Body of pancreas (tissue), 4 donors: ENCODE measurements around the gene EBF4.

ENCODE experiments used
- POLR2A ChIP-seq, 3 donors: fragments of 450-650 bp; IDR thresholded peaks; one replicate each; pipeline ENCODE4 v1.6.1; 2016; ENCODE audit warnings: antibody characterized with exemption in 3 of 3, mild to moderate bottlenecking in 2 of 3
- TF ChIP-seq, protein P1 (sequence below), 7 experiments: fragments of 450-650 bp in 4 of 7; fragments of 200-600 bp in 3 of 7; sonication (generic) in 3 of 7; IDR thresholded peaks; one replicate each; pipeline ENCODE4 v1.5.1; 2016 to 2019; ENCODE audit warnings: antibody characterized with exemption in 7 of 7

DNA sequence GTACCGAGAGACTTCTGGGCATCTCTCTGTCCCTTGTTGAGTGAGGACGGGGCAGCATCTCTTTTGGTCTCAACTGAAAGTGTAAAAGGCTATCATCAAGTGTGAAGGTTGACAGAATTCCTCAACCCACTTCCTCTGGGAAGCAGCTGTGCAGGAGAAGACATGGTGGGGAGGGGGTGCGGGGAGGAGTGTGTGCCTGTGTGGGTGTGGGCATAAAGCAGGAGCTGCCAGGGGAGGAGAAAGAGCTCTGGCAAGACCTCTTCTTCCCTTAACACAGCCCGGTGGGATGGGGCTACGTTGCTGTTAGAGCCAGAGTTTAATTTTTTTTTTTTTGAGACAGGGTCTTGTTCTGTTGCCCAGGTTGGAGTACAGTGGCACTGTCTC is 76.0 kb downstream of the EBF4 start:
- TF ChIP-seq, protein P1, sequence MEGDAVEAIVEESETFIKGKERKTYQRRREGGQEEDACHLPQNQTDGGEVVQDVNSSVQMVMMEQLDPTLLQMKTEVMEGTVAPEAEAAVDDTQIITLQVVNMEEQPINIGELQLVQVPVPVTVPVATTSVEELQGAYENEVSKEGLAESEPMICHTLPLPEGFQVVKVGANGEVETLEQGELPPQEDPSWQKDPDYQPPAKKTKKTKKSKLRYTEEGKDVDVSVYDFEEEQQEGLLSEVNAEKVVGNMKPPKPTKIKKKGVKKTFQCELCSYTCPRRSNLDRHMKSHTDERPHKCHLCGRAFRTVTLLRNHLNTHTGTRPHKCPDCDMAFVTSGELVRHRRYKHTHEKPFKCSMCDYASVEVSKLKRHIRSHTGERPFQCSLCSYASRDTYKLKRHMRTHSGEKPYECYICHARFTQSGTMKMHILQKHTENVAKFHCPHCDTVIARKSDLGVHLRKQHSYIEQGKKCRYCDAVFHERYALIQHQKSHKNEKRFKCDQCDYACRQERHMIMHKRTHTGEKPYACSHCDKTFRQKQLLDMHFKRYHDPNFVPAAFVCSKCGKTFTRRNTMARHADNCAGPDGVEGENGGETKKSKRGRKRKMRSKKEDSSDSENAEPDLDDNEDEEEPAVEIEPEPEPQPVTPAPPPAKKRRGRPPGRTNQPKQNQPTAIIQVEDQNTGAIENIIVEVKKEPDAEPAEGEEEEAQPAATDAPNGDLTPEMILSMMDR (IDR thresholded peaks at IDR 0.05), result no peak
- no peak for TF ChIP-seq POLR2A (IDR thresholded peaks at IDR 0.05)
